ENCODE data around the gene CAV2.

CAV2 gene

GRCh38 chr7:116496653-116497052 lies 2.9 kb upstream of the CAV2 start:
- no peak for DNase-seq

GRCh38 chr7:116497708-116498107 lies 1.8 kb upstream of the CAV2 start:
- DNase-seq, result no peak

GRCh38 chr7:116500078-116500853 lies 728 bp downstream of the CAV2 start:
- peak; percentile 22 for DNase-seq

GRCh38 chr7:116501425-116502167 lies 2.1 kb downstream of the CAV2 start:
- DNase-seq, result no peak

- DNase-seq, result no peak
Measured at GRCh38 chr7:116502201-116503096, 2.9 kb downstream of the CAV2 start.

- DNase-seq, result no peak
Measured at GRCh38 chr7:116503835-116504234, 4.3 kb downstream of the CAV2 start.

GRCh38 chr7:116505278-116505677 lies 5.7 kb downstream of the CAV2 start:
- DNase-seq, result no peak

- no peak for DNase-seq
Measured at GRCh38 chr7:116505823-116506222, 6.3 kb downstream of the CAV2 start.

- DNase-seq, result no peak
Measured at GRCh38 chr7:116509982-116510579, 10.5 kb downstream of the CAV2 start.

- DNase-seq, result no peak
Measured at GRCh38 chr7:116510795-116511194, 11.3 kb downstream of the CAV2 start.

GRCh38 chr7:116511552-116512519 lies 12.3 kb downstream of the CAV2 start:
- DNase-seq, result no peak

- DNase-seq, result no peak
Measured at GRCh38 chr7:116512520-116513188, 13.1 kb downstream of the CAV2 start.

- DNase-seq, result no peak
Measured at GRCh38 chr7:116515584-116515983, 16.0 kb downstream of the CAV2 start.

- DNase-seq, result no peak
Measured at GRCh38 chr7:116516324-116516723, 16.8 kb downstream of the CAV2 start.

- no peak for DNase-seq
Measured at GRCh38 chr7:116517626-116518025, 18.1 kb downstream of the CAV2 start.

GRCh38 chr7:116518961-116519360 lies 19.4 kb downstream of the CAV2 start:
- no peak for DNase-seq

GRCh38 chr7:116521046-116521664 lies 21.6 kb downstream of the CAV2 start:
- no peak for DNase-seq

GRCh38 chr7:116522247-116522646 lies 22.7 kb downstream of the CAV2 start:
- DNase-seq, result no peak

- no peak for DNase-seq
Measured at GRCh38 chr7:116524221-116524608, 24.7 kb downstream of the CAV2 start.

- DNase-seq, result peak; percentile 46
Measured at GRCh38 chr7:116524609-116525297, 25.2 kb downstream of the CAV2 start, which contains the start of gene CAV1. Gene CAV1, plus strand, starts transcription at chr7:116525036. Its CDS starts 27 bp downstream, at chr7:116525063.
